ENCODE measurements around the gene TCERG1L.
A peak's percentile ranks its signal among the peaks of the same experiment; 100 is the strongest.

Gene TCERG1L

GRCh38 chr10:131253931-131254858 is 57.3 kb downstream of the TCERG1L start:
- H3K9me3 ChIP-seq (replicated peaks in 1 of 11), result peaks cover 0 to 10% (median 3%) of the 10 kb centered on the region in 11 experiments; a peak in 8 of 22 replicates
- peaks cover 0 to 20% (median 0%) of the 10 kb centered on the region in 11 experiments; a peak in 5 of 22 replicates for H3K27me3 ChIP-seq
- H3K27ac ChIP-seq, result peak overlapping the region in 4 of 11 experiments; percentile 3 to 80 (median 74); a peak in 3 of 22 replicates
- peak overlapping the region in 9 of 11 experiments; percentile 86 to 99 (median 89); a peak in 18 of 22 replicates for H3K4me2 ChIP-seq
- TF ChIP-seq Cebpa-rat (IDR thresholded peaks at IDR 0.05), result no peak
- H3K4me3 ChIP-seq, result no peak overlapping the region
- peak overlapping the region in 2 of 11 experiments; percentile 20 to 70; a peak in 1 of 22 replicates for H3K9ac ChIP-seq
- peaks cover 0 to 34% (median 10%) of the 10 kb centered on the region in 11 experiments; a peak in 10 of 22 replicates for H3K36me3 ChIP-seq
- no peaks in the 10 kb centered on the region for H4K20me1 ChIP-seq
- H3K4me1 ChIP-seq, result peaks cover 39 to 96% (median 82%) of the 10 kb centered on the region in 10 experiments

GRCh38 chr10:131252567-131253276 is 58.8 kb downstream of the TCERG1L start:
- Histone ChIP-seq H3K27ac (peak overlapping the region in 7 of 11 experiments; percentile 34 to 80 (median 71); a peak in 14 of 22 replicates), H3K9me3 (replicated peaks in 1 of 11) (no peaks in the 10 kb centered on the region), H3K27me3 (peaks cover 0 to 25% (median 0%) of the 10 kb centered on the region in 11 experiments; a peak in 5 of 22 replicates), H3K4me3 (peak overlapping the region in 3 of 10 experiments; percentile 31 to 54 (median 38); a peak in 4 of 20 replicates), H4K20me1 (no peaks in the 10 kb centered on the region), H3K4me2 (peak overlapping the region; percentile 73 to 99 (median 89)), H3K4me1 (peaks cover 48 to 100% (median 96%) of the 10 kb centered on the region in 10 experiments), H3K9ac (peak overlapping the region in 7 of 11 experiments; percentile 8 to 80 (median 45); a peak in 8 of 22 replicates), H3K36me3 (peaks cover 0 to 21% (median 0%) of the 10 kb centered on the region in 11 experiments; a peak in 6 of 22 replicates)
- TF ChIP-seq Cebpa-rat (IDR thresholded peaks at IDR 0.05), result peak in 1 of 11 experiments; percentile 62; a peak in 1 of 22 replicates

GRCh38 chr10:131251146-131251541 is 60.4 kb downstream of the TCERG1L start:
- Histone ChIP-seq H3K9ac (peak overlapping the region in 7 of 11 experiments; percentile 36 to 80 (median 65); a peak in 11 of 22 replicates), H3K27ac (peak overlapping the region in 8 of 11 experiments; percentile 17 to 80 (median 57); a peak in 13 of 22 replicates), H3K4me3 (peak overlapping the region in 3 of 10 experiments; percentile 50 to 60 (median 54); a peak in 3 of 20 replicates), H3K9me3 (replicated peaks in 1 of 11) (peaks cover 0 to 1% (median 0%) of the 10 kb centered on the region in 11 experiments; a peak in 1 of 22 replicates), H4K20me1 (no peaks in the 10 kb centered on the region), H3K36me3 (peaks cover 0 to 8% (median 0%) of the 10 kb centered on the region in 11 experiments; a peak in 1 of 22 replicates), H3K27me3 (peaks cover 0 to 25% (median 0%) of the 10 kb centered on the region in 11 experiments; a peak in 5 of 22 replicates), H3K4me1 (peaks cover 49 to 100% (median 98%) of the 10 kb centered on the region in 10 experiments), H3K4me2 (peak overlapping the region; percentile 73 to 99 (median 89))
- no peak for TF ChIP-seq Cebpa-rat (IDR thresholded peaks at IDR 0.05)

- H3K36me3 ChIP-seq, result peaks cover 0 to 5% (median 0%) of the 10 kb centered on the region in 11 experiments; a peak in 1 of 22 replicates
- H3K9me3 ChIP-seq (replicated peaks in 1 of 11), result peaks cover 0 to 7% (median 0%) of the 10 kb centered on the region in 11 experiments; a peak in 2 of 22 replicates
- H3K4me2 ChIP-seq, result peak overlapping the region; percentile 73 to 99 (median 89)
- peak overlapping the region in 6 of 10 experiments; percentile 34 to 60 (median 52); a peak in 11 of 20 replicates for H3K4me3 ChIP-seq
- H3K27me3 ChIP-seq, result peaks cover 0 to 25% (median 0%) of the 10 kb centered on the region in 11 experiments; a peak in 5 of 22 replicates
- H3K27ac ChIP-seq, result peak overlapping the region in 8 of 11 experiments; percentile 17 to 80 (median 57); a peak in 14 of 22 replicates
- no peak for TF ChIP-seq Cebpa-rat (IDR thresholded peaks at IDR 0.05)
- peaks cover 54 to 100% (median 100%) of the 10 kb centered on the region in 10 experiments for H3K4me1 ChIP-seq
- H4K20me1 ChIP-seq, result no peaks in the 10 kb centered on the region
- peak overlapping the region in 8 of 11 experiments; percentile 36 to 80 (median 60); a peak in 15 of 22 replicates for H3K9ac ChIP-seq
These were observed 60.9 kb downstream of the TCERG1L start for GRCh38 chr10:131250454-131251145.

- no peak for TF ChIP-seq Cebpa-rat (IDR thresholded peaks at IDR 0.05)
- H3K9ac ChIP-seq, result peak overlapping the region in 10 of 11 experiments; percentile 5 to 80 (median 55); a peak in 18 of 22 replicates
These were observed 61.6 kb downstream of the TCERG1L start for GRCh38 chr10:131249955-131250344.

GRCh38 chr10:131249238-131249954 is 62.1 kb downstream of the TCERG1L start:
- H3K9me3 ChIP-seq (replicated peaks in 1 of 11), result peaks cover 0 to 8% (median 0%) of the 10 kb centered on the region in 11 experiments; a peak in 2 of 22 replicates
- peak overlapping the region; percentile 73 to 99 (median 89) for H3K4me2 ChIP-seq

More at GRCh38 chr10:131249955-131250344, 61.6 kb downstream of the TCERG1L start:
- Histone ChIP-seq H3K4me3 (peak overlapping the region in 9 of 10 experiments; percentile 3 to 60 (median 43); a peak in 16 of 20 replicates), H4K20me1 (no peaks in the 10 kb centered on the region), H3K27me3 (peaks cover 0 to 25% (median 0%) of the 10 kb centered on the region in 11 experiments; a peak in 5 of 22 replicates), H3K27ac (peak overlapping the region in 7 of 11 experiments; percentile 19 to 80 (median 59); a peak in 12 of 22 replicates), H3K36me3 (peaks cover 0 to 5% (median 0%) of the 10 kb centered on the region in 11 experiments; a peak in 1 of 22 replicates), H3K4me2 (peak overlapping the region; percentile 73 to 99 (median 89)), H3K4me1 (peaks cover 61 to 100% (median 100%) of the 10 kb centered on the region in 10 experiments), H3K9me3 (replicated peaks in 1 of 11) (peaks cover 0 to 8% (median 0%) of the 10 kb centered on the region in 11 experiments; a peak in 2 of 22 replicates)

More at GRCh38 chr10:131249238-131249954, 62.1 kb downstream of the TCERG1L start:
- peak overlapping the region in 9 of 10 experiments; percentile 3 to 60 (median 43); a peak in 16 of 20 replicates for H3K4me3 ChIP-seq
- H3K4me1 ChIP-seq, result peaks cover 66 to 100% (median 100%) of the 10 kb centered on the region in 10 experiments
- H3K27me3 ChIP-seq, result peaks cover 0 to 25% (median 0%) of the 10 kb centered on the region in 11 experiments; a peak in 5 of 22 replicates
- no peaks in the 10 kb centered on the region for H4K20me1 ChIP-seq
- H3K27ac ChIP-seq, result peak overlapping the region in 7 of 11 experiments; percentile 50 to 80 (median 59); a peak in 13 of 22 replicates
- peaks cover 0 to 5% (median 0%) of the 10 kb centered on the region in 11 experiments; a peak in 1 of 22 replicates for H3K36me3 ChIP-seq
- H3K9ac ChIP-seq, result peak overlapping the region in 10 of 11 experiments; percentile 5 to 80 (median 55); a peak in 19 of 22 replicates
- no peak for TF ChIP-seq Cebpa-rat (IDR thresholded peaks at IDR 0.05)

All from BLaER1 treated with 17β-estradiol and CSF1 and Interleukin-3, amounts not matched to agents 10 nM and 100 nM (cell line).